ENCODE data around the gene FCSK. TPM values are rescaled to one million over a fixed set of nuclear protein-coding genes. Genes with fewer than 3 reads are reported as not detected.
A peak's percentile ranks its signal among the peaks of the same experiment; 100 is the strongest.
"Not testable (repeated sequence)": the region's sequence is repeated elsewhere in the genome, so short reads cannot be mapped to it uniquely, and the experiment has no call there.

FCSK gene
- total and polyA plus RNA-seq, 4 experiments from 2014 or later, result 7.4 to 42.8 (median 26.3) TPM

DNA sequence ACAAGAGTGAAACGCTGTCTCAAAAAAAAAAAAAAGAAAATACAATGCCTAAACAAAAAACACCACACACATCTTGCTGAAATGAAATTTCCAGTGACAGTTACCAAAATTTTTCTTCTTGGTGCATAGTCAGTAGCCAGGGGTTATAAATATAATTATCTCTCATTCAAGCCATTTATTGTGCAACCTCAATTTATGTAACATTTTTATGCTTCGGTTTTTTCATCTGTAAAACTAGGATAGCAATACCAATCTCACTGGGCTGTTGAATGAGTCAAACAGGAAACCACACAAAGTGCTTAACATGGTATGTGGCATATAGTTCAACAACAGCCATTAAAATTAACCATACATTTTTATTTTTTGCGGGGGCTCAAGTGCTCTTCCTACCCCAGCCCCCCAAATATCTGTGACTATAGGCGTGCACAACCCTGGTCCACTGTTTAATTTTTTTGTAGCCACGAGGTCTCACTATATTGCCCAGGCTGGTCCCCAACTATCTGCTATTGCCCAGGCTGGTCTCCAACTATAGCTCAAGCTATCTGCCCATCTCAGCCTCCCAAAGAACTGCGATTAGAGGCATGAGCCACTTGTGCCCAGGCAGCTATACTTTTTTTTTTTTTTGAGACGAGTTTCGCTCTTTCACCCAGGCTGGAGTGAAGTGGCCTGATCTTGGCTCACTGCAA lies 66.4 kb downstream of the FCSK start:
- H3K36me3 Mint-ChIP-seq, result peaks cover 11 to 56% of the 10 kb centered on the region in 2 donors
- DNase-seq, result peak; percentile 36 to 71 (median 43)
- H3K9me3 Mint-ChIP-seq, result peaks cover 0 to 2% (median 0%) of the 10 kb centered on the region in 8 donors
- Histone ChIP-seq H3K36me3 (ENCODE audit: insufficient read depth, low read length) (peaks cover 22% of the 10 kb centered on the region), H3K9me3 (ENCODE audit: control insufficient read depth in 1 of 2, low read length in 2 of 2) (no peaks in the 10 kb centered on the region), H3K4me1 (ENCODE audit: insufficient read depth, low read length) (peaks cover 39% of the 10 kb centered on the region), H3K27ac (ENCODE audit: low read depth, low read length) (peak overlapping the region; percentile 24), H3K4me3 (ENCODE audit: low read length in 2 of 2) (no peak overlapping the region), H3K27me3 (ENCODE audit: insufficient read depth, low read length) (no peaks in the 10 kb centered on the region)
- peak overlapping the region; percentile 48 to 81 (median 67) for H3K4me3 Mint-ChIP-seq
- H3K27ac Mint-ChIP-seq, result peak overlapping the region; percentile 74 to 97 (median 87)
- ChIA-PET POLR2A (ENCODE audit: partially characterized antibody) (interaction anchor here (0.6 to 1.1 kb wide), 3 partner anchors 146 to 222 kb away, joined by 3 read pairs; partner anchors contain the start of gene DDX19B), CTCF (ENCODE audit: partially characterized antibody) (interaction anchor here (1.1 to 5.8 kb wide), 3 partner anchors 9 to 12 kb away, joined by 3 to 30 read pairs (median 13); no protein-coding TSS in a partner anchor)
- intact Hi-C loops (cut with micrococcal nuclease), result loop anchor here (5.0 kb wide), 2 partner anchors 132 to 268 kb away; partner anchors contain the start of gene EXOSC6
- H3K4me1 Mint-ChIP-seq, result peaks cover 25 to 55% (median 39%) of the 10 kb centered on the region in 4 donors
- H3K27me3 Mint-ChIP-seq, result no peaks in the 10 kb centered on the region

DNA sequence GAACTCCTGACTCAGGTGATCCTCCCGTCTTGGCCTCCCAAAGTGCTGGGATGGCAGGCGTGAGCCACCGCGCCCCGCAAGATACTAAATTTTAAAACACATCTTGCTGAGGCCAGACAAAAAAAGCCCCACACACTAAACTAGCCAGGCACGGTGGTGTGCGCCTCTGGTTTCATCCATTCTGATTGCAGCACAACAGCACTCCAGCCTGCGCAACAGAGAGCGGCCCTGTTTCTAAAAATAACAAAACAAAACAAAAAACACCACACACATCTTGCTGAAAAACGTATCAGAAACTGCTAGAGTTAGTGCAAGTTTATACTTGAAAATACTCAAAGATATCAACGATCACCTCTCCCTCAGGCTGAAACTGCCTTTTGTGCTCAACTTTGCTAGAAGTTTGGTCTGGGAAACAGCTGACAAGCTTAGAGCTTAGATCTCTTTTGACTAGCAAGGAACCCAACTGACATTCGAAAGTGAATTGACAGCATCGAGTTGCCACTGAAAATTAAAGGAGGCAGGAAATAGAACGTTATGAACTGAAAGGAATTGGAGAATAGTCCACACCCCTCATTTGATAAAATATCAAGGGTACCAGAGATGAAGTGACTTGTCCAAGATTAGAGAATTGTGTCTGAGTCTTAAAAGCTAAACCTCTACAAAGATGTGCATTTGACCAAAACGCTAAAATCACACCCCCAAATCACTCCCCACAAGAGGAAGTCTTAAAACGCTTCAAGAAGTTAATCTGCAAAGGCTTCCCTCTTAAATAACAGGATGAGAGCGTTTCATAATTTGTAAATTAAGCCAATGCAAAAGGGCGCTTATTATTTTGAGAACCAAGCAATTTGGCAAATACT lies 68.1 kb downstream of the FCSK start:
- Mint-ChIP-seq H3K4me1 (peaks cover 36 to 72% (median 52%) of the 10 kb centered on the region in 4 donors), H3K27me3 (no peaks in the 10 kb centered on the region), H3K36me3 (peaks cover 14 to 55% of the 10 kb centered on the region in 2 donors), H3K27ac (peak overlapping the region; percentile 97 to 100 (median 99)), H3K4me3 (peak overlapping the region; percentile 96 to 99 (median 98)), H3K9me3 (peaks cover 0 to 2% (median 0%) of the 10 kb centered on the region in 8 donors)
- Histone ChIP-seq H3K9me3 (ENCODE audit: control insufficient read depth in 1 of 2, low read length in 2 of 2) (no peaks in the 10 kb centered on the region), H3K27ac (ENCODE audit: low read depth, low read length) (peak overlapping the region; percentile 86), H3K27me3 (ENCODE audit: insufficient read depth, low read length) (no peaks in the 10 kb centered on the region), H3K4me3 (ENCODE audit: low read length in 2 of 2) (peak overlapping the region; percentile 90 to 97), H3K36me3 (ENCODE audit: insufficient read depth, low read length) (peaks cover 14% of the 10 kb centered on the region), H3K4me1 (ENCODE audit: insufficient read depth, low read length) (peaks cover 56% of the 10 kb centered on the region)
- intact Hi-C loops (cut with micrococcal nuclease), result loop anchor here (1.0 to 5.0 kb wide), 5 partner anchors 83 to 270 kb away; partner anchors contain the start of genes DDX19A, EXOSC6 and ST3GAL2
- POLR2A ChIA-PET (ENCODE audit: partially characterized antibody), result interaction anchor here (0.7 to 4.8 kb wide), 15 partner anchors 8 to 271 kb away, joined by 3 to 58 read pairs (median 6); partner anchors contain the start of genes AARS1, DDX19A, DDX19B and EXOSC6
- peak in 3 of 5 donors; percentile 11 to 30 (median 22) for DNase-seq
- CTCF ChIA-PET (ENCODE audit: partially characterized antibody), result interaction anchor here (0.9 to 5.8 kb wide), 5 partner anchors 11 to 154 kb away, joined by 4 to 30 read pairs (median 5); no protein-coding TSS in a partner anchor

DNA sequence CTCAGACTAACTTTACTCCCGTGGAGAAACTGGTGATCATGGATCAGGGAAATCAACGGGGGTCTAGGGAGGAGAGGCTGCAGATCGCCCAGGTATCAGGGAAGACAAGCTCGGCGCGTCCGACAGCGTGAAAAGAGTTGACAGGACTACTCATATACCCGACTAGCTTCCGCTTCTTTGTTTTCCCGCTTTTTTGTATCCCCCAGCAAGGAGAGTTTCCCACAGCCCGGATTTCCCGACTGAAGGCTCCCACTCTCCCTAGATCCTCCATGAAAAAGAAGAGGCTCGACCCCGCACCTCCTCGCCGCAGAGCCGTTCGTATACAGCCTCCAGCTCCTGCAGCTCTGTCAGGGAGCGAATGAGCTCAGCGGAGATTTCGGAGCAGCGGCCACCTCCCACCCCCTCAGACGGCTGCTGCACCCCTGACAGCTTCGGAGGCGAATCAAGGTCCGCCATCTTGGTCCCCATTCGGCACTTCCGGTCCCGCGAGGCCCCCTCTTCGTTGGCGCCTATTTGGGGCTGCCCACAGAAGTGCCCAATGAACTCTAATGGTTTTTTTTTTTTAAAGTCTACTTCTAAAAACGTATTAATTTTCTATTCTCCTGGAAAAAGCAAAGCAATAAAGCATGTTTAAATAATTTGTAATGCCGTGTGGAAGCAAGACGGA lies 68.8 kb downstream of the FCSK start, which contains the start of gene COG4:
Gene COG4 (minus strand): TSS at position 479 of the 667 bp plus-strand sequence. CDS start 11 bp downstream, at position 468.
- intact Hi-C loops (cut with micrococcal nuclease), result loop anchor here (1.0 to 5.0 kb wide), 5 partner anchors 84 to 271 kb away; partner anchors contain the start of genes DDX19A, EXOSC6 and ST3GAL2
- H3K4me3 ChIP-seq (ENCODE audit: low read length in 2 of 2), result peak within 1 kb of the TSS; percentile 90 to 97
- Mint-ChIP-seq H3K9me3 (peaks cover 0 to 2% (median 0%) of the 10 kb centered on the region in 8 donors), H3K4me3 (peak within 1 kb of the TSS; percentile 96 to 99 (median 98)), H3K27ac (peak within 1 kb of the TSS; percentile 97 to 100 (median 99)), H3K4me1 (peaks cover 35 to 75% (median 54%) of the 10 kb centered on the region in 4 donors), H3K36me3 (peaks cover 13 to 54% of the 10 kb centered on the region in 2 donors), H3K27me3 (no peaks in the 10 kb centered on the region)
- H3K36me3 ChIP-seq (ENCODE audit: insufficient read depth, low read length), result peaks cover 13% of the 10 kb centered on the region
- DNase-seq, result peak; percentile 90 to 94 (median 91)
- ChIA-PET POLR2A (ENCODE audit: partially characterized antibody) (interaction anchor here (0.7 to 4.8 kb wide), 14 partner anchors 9 to 272 kb away, joined by 3 to 58 read pairs (median 6); partner anchors contain the start of genes AARS1, DDX19A, DDX19B and EXOSC6), CTCF (ENCODE audit: partially characterized antibody) (interaction anchor here (0.9 to 5.8 kb wide), 5 partner anchors 10 to 155 kb away, joined by 4 to 30 read pairs (median 5); no protein-coding TSS in a partner anchor)
- no peaks in the 10 kb centered on the region for H3K9me3 ChIP-seq (ENCODE audit: control insufficient read depth in 1 of 2, low read length in 2 of 2)
- H3K27me3 ChIP-seq (ENCODE audit: insufficient read depth, low read length), result no peaks in the 10 kb centered on the region
- peak within 1 kb of the TSS; percentile 86 for H3K27ac ChIP-seq (ENCODE audit: low read depth, low read length)
- peaks cover 64% of the 10 kb centered on the region for H3K4me1 ChIP-seq (ENCODE audit: insufficient read depth, low read length)

DNA sequence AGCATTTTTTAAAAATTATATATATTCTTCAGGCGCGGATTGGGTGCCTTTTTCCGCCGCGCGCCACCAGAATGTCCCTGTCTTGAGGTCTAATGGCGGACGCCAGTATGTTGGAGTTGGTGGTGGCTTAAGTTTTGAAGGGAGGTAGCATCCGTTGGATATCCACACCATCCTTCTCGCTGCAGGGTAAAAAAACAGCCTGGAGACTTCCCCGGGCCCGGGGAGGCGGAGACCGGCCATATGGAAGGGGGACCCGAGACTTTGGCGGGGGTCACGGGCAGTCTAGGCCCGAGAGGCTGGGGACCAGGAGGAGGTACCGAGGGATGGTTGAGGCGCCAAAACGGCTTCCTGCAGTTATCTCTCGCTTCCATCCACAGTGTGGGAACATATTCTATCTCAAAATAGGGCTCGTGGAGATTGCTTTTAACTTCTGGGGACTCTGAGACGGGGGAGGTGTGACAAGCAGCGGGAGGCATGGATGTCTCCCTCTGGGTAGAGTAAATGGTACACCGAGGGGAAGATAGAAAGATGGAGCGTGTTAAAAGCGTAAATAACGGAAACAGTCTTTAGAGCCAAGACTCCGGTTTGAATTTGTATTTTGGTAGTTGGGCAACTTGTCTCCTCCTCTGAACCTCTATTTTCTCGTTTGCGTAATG lies 69.5 kb downstream of the FCSK start, which contains the start of gene SF3B3:
Gene SF3B3 (plus strand): TSS at position 74 of the 656 bp plus-strand sequence. CDS start 2,841 bp downstream, outside the sequence.
- ChIA-PET CTCF (ENCODE audit: partially characterized antibody) (interaction anchor here (0.9 to 5.8 kb wide), 9 partner anchors 10 to 272 kb away, joined by 3 to 30 read pairs (median 4); partner anchors contain the start of gene EXOSC6), POLR2A (ENCODE audit: partially characterized antibody) (interaction anchor here (0.7 to 4.8 kb wide), 15 partner anchors 9 to 272 kb away, joined by 3 to 58 read pairs (median 6); partner anchors contain the start of genes AARS1, DDX19A, DDX19B and EXOSC6)
- peak; percentile 82 to 88 (median 86) for DNase-seq
- intact Hi-C loops (cut with micrococcal nuclease), result loop anchor here (1.0 to 5.0 kb wide), 5 partner anchors 85 to 272 kb away; partner anchors contain the start of genes DDX19A, EXOSC6 and ST3GAL2
- Histone ChIP-seq H3K36me3 (ENCODE audit: insufficient read depth, low read length) (peaks cover 19% of the 10 kb centered on the region), H3K27me3 (ENCODE audit: insufficient read depth, low read length) (no peaks in the 10 kb centered on the region), H3K4me1 (ENCODE audit: insufficient read depth, low read length) (peaks cover 70% of the 10 kb centered on the region), H3K4me3 (ENCODE audit: low read length in 2 of 2) (peak within 1 kb of the TSS; percentile 90 to 97), H3K27ac (ENCODE audit: low read depth, low read length) (peak within 1 kb of the TSS; percentile 86), H3K9me3 (ENCODE audit: control insufficient read depth in 1 of 2, low read length in 2 of 2) (no peaks in the 10 kb centered on the region)
- Mint-ChIP-seq H3K9me3 (peaks cover 0 to 2% (median 0%) of the 10 kb centered on the region in 8 donors), H3K27me3 (no peaks in the 10 kb centered on the region), H3K36me3 (peaks cover 13 to 60% of the 10 kb centered on the region in 2 donors), H3K4me1 (peaks cover 38 to 80% (median 58%) of the 10 kb centered on the region in 4 donors), H3K27ac (peak within 1 kb of the TSS; percentile 97 to 100 (median 99)), H3K4me3 (peak within 1 kb of the TSS; percentile 96 to 99 (median 98))

DNA sequence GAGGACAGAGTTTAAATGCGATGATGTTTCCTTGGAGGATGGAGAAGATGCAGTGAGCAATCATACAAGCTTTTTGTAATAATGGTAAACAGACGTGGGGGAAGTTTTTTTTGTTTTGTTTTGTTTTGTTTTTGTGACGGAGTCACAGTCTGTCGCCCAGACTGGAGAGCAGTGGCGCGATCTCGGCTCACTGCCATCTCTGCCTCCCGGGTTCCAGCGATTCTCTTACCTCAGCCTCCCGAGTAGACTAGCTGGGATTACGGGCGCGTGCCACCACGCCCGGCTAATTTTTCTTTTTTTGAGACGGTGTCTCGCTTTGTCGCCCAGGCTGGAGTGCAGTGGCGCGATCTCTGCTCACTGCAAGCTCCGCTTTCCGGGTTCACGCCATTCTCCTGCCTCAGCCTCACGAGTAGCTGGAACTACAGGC lies 70.0 kb downstream of the FCSK start:
- Histone ChIP-seq H3K4me1 (ENCODE audit: insufficient read depth, low read length) (peaks cover 75% of the 10 kb centered on the region), H3K27ac (ENCODE audit: low read depth, low read length) (peak overlapping the region; percentile 86), H3K36me3 (ENCODE audit: insufficient read depth, low read length) (peaks cover 24% of the 10 kb centered on the region), H3K4me3 (ENCODE audit: low read length in 2 of 2) (peak overlapping the region; percentile 90 to 97)
- not testable (repeated sequence) for H3K27me3 Mint-ChIP-seq; H3K9me3 Mint-ChIP-seq; H3K27me3 ChIP-seq (ENCODE audit: insufficient read depth, low read length); H3K9me3 ChIP-seq (ENCODE audit: control insufficient read depth in 1 of 2, low read length in 2 of 2)
- peak in 3 of 5 donors; percentile 55 to 62 (median 57) for DNase-seq
- intact Hi-C loops (cut with micrococcal nuclease), result loop anchor here (5.0 kb wide), 2 partner anchors 128 to 272 kb away; partner anchors contain the start of gene EXOSC6
- POLR2A ChIA-PET (ENCODE audit: partially characterized antibody), result interaction anchor here (0.7 to 4.8 kb wide), 14 partner anchors 10 to 1214 kb away, joined by 3 to 58 read pairs (median 6); partner anchors contain the start of genes AARS1, DDX19A, DDX19B and EXOSC6
- Mint-ChIP-seq H3K4me3 (peak overlapping the region; percentile 96 to 99 (median 98)), H3K27ac (peak overlapping the region; percentile 97 to 100 (median 99)), H3K36me3 (peaks cover 16 to 65% of the 10 kb centered on the region in 2 donors), H3K4me1 (peaks cover 42 to 86% (median 62%) of the 10 kb centered on the region in 4 donors)
- CTCF ChIA-PET (ENCODE audit: partially characterized antibody), result interaction anchor here (1.2 to 5.8 kb wide), 7 partner anchors 9 to 272 kb away, joined by 3 to 30 read pairs (median 4); partner anchors contain the start of gene EXOSC6

All from CD4-positive, alpha-beta memory T cell (primary cell).